Thyroid gland (tissue), 4 donors: ENCODE results near the gene PATZ1.

Source experiments
- CTCF ChIP-seq, 6 experiments: fragments of 200-600 bp in 3 of 6; fragments of 450-650 bp in 3 of 6; sonication (generic) in 3 of 6; IDR thresholded peaks; one replicate each; pipeline ENCODE4 v1.5.1; 2016 to 2019; ENCODE audit warnings: antibody characterized with exemption in 6 of 6, mild to moderate bottlenecking in 2 of 6, inconsistent platforms in 1 of 6, moderate library complexity in 1 of 6
- POLR2A ChIP-seq, 2 donors: fragments of 450-650 bp; IDR thresholded peaks; one replicate each; pipeline ENCODE4 v1.6.1; 2017; ENCODE audit warnings: antibody characterized with exemption in 2 of 2, mild to moderate bottlenecking in 2 of 2, moderate library complexity in 1 of 2

GRCh38 chr22:31329029-31329428, 17.1 kb downstream of the PATZ1 start:
- TF ChIP-seq CTCF (IDR thresholded peaks at IDR 0.05): no peak
- no peak for TF ChIP-seq POLR2A (IDR thresholded peaks at IDR 0.05)
